Coronary artery (tissue), 2 donors: ENCODE data around the gene FHIT.

Experiments used
- DNase-seq: peaks from one replicate; pipeline ENCODE4 v3.0.0-alpha.2; 2017; ENCODE audit warnings: low spot score
- H3K27ac ChIP-seq, 2 donors: fragments of 200-600 bp; sonication (generic); one replicate each; pipeline ENCODE4 v1.5.1; 2016 to 2019
- H3K4me3 ChIP-seq: fragments of 200-600 bp; sonication (generic); 2 replicates; pipeline ENCODE4 v1.5.1; 2016; ENCODE audit warnings: mild to moderate bottlenecking, moderate library complexity
- TF ChIP-seq, protein P1 (sequence below): fragments of 200-600 bp; sonication (generic); IDR thresholded peaks from one replicate; pipeline ENCODE4 v1.5.1; 2019; ENCODE audit warnings: antibody characterized with exemption

The FHIT gene

DNA sequence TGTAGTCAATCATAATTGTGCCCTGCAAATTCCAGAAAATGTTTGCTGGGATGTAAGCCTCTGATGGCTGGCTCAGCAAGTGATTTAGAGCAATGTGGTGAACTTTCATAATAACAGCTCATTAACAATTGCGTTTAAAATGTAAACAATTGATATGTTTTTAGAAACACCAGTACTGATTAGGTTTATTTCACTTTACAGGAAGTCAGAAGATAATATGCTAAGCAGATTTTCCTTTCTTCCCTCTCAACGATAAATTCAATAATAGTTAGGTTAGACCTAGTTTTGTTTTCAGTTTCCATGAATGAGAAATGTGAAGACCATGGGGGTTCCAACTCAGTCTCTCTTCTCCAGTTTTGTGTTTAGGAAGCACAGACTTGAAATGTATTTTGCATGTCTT lies 71.0 kb downstream of the FHIT start:
- no peak for DNase-seq
- Histone ChIP-seq H3K4me3 (no peak overlapping the region), H3K27ac (no peak overlapping the region)
- TF ChIP-seq, protein P1, sequence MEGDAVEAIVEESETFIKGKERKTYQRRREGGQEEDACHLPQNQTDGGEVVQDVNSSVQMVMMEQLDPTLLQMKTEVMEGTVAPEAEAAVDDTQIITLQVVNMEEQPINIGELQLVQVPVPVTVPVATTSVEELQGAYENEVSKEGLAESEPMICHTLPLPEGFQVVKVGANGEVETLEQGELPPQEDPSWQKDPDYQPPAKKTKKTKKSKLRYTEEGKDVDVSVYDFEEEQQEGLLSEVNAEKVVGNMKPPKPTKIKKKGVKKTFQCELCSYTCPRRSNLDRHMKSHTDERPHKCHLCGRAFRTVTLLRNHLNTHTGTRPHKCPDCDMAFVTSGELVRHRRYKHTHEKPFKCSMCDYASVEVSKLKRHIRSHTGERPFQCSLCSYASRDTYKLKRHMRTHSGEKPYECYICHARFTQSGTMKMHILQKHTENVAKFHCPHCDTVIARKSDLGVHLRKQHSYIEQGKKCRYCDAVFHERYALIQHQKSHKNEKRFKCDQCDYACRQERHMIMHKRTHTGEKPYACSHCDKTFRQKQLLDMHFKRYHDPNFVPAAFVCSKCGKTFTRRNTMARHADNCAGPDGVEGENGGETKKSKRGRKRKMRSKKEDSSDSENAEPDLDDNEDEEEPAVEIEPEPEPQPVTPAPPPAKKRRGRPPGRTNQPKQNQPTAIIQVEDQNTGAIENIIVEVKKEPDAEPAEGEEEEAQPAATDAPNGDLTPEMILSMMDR = no peak

DNA sequence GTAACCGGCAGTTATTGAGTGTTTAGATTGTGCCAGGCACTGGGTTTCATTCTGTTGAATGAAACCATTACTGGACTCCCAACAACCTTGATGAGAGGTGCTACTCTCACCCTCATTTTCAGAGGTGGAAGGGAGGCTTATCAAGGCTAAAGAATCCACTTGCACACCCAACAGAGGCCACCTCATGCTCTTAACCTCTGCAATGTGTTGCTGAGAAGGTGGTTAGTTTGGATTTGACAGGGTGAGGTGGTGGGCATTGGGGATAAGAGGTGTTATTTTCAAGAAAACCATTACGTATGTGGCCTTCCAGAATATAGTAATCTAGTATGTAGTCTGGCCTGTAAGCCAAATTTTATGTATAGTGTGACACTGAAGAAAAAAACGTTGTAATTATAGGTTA lies 73.1 kb downstream of the FHIT start:
- TF ChIP-seq, protein P1 = no peak
- Histone ChIP-seq H3K27ac (no peak overlapping the region), H3K4me3 (no peak overlapping the region)
- no peak for DNase-seq

DNA sequence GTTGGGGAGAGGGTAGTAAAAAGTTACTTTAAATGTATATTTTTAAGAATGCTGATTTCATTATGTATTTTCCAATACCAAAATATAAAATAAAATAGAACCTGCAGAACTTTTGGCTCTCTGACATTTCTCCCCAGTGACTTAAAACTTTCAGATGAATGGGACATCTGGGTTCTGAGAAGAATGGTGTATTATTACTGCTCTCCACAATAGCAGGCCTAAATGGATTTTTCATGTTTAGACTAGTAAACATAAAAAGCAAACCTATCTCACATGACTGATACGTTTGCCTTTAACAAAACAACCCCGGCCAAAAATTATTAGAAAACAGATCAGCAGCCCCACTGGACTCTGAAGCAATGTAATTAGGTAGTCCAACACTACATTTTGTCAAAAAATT lies 73.8 kb downstream of the FHIT start:
- TF ChIP-seq, protein P1 = no peak
- H3K27ac ChIP-seq = no peak overlapping the region

DNA sequence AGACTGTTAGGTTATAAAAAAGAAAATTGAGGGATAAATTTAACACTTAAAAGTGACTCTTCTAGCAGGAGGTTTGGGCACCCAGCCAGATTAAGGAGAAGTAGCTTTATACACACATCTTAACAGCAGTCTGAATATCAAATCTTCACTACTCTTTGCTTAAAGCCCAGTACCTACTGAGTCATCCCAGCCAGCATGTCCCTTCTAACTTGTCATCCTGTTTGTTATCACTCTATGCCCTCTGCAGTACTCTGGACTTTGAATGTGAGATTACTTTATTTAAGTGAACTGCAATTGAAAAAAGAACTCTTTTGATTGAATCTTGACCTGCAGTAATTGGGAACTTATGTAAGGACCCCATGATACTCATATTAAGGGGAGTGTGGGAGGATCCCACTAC lies 77.6 kb downstream of the FHIT start:
- no peak overlapping the region for H3K4me3 ChIP-seq
- DNase-seq = no peak
- no peak overlapping the region for H3K27ac ChIP-seq
- TF ChIP-seq, protein P1 = no peak

More for the DNA sequence above, 73.8 kb downstream of the FHIT start:
- no peak overlapping the region for H3K4me3 ChIP-seq
- DNase-seq = no peak

DNA sequence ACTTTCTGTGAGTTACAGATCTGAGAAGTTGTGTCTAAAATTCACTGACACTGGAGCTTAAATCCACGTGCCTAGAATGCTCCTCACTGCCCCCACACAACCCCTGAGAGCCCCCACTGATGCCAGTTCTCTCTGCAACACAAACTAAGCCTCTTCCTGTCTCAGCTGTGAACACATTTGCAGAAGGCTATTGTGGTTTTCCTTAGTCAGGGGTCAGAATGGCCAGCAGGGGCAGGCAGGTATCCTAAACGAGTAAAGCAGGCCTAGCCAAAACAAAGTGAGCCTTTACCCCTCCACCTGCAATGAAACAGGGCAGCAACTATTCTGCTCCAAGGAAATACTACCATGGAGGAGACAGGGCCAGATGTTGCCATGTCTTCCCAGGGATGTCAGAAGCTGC lies 78.6 kb downstream of the FHIT start:
- TF ChIP-seq, protein P1 = no peak
- H3K4me3 ChIP-seq = no peak overlapping the region

DNA sequence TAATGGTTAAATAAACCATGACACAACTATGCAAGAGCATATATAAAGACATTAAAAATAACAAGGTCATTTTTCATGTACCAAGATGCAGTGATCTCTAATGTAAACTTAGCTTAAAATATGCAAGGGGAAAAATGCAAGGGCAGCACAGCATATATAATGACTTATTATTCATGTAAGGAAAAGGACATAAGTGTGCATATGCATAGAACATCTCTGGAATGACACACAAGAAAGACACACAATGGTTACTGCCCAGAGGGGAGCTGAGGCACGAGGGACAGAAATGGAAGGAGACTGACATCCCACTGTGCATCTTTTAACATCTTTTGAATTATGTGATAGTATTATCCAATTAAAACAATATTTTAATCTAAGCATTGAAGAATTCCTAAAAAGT lies 79.0 kb downstream of the FHIT start:
- DNase-seq = no peak
- TF ChIP-seq, protein P1 = no peak
- no peak overlapping the region for H3K4me3 ChIP-seq
- H3K27ac ChIP-seq = no peak overlapping the region

More for the DNA sequence above, 78.6 kb downstream of the FHIT start:
- DNase-seq = no peak
- no peak overlapping the region for H3K27ac ChIP-seq

DNA sequence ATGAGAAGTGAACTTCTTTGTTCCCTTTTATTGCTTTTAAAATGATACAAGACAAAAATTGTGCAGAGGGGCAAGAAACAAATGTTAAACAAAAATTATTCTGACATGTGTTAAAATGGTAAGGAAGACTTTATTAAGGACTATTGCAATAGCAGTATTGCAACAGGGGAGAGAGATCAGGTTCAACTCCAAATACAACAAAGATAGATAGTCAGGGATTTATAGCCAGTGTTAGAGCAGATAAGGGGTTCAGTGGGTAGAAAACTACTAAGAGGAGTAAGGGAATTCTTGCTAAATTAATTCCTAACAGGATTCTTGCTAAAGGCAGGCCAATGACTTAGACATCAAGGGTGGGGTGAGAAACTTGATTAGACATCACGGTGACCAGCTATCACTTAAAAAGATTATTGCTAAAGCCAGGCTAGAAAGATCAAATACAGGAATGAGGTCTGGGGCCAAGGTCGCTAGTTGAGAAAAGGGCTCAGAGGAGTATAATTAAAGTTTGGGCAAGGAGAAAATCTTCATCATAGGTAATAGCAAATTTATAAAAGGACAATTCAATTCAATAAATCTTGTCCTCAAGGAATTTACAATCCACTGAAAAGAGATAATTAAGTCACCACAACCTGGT lies 81.5 kb downstream of the FHIT start:
- DNase-seq = no peak
- no peak overlapping the region for H3K4me3 ChIP-seq
- no peak overlapping the region for H3K27ac ChIP-seq
- TF ChIP-seq, protein P1 = no peak
